PC-3 (cell line): ENCODE measurements around the gene POLD2.

Source experiments
- EZH2 ChIP-seq: fragments of 300-600 bp; sonication (generic); IDR thresholded peaks from one replicate; pipeline ENCODE4 v1.6.1; 2017; ENCODE audit warnings: antibody characterized with exemption, mild to moderate bottlenecking, low read length; ENCODE audit not compliant: unreplicated experiment
- TF ChIP-seq, protein P1 (sequence below): fragments of 300-600 bp; sonication (generic); conservative IDR thresholded peaks from 2 replicates; pipeline ENCODE4 v1.5.1; 2017; ENCODE audit warnings: antibody characterized with exemption, low read depth, mild to moderate bottlenecking, low read length

DNA sequence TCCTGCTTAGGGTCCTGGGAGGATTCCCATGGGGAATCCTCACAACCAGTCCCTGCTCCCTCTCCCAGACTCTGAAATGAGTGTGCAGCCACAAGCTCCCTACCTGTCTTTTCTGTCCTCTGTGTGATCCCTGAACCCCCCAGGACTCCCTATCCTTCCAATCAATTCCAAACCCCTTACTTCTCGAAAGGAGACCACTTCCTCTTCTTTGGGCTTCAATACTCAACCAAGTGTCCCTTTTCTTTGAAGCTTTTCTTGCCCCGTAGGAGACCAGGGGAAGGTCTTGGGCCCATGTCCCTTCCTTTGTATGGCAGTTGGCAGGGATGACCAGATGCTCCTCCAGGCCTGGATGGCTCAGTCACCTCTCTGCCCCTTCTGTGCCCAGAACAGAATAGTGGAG is 17.5 kb downstream of the POLD2 start:
- TF ChIP-seq EZH2: no peak
- TF ChIP-seq, protein P1, sequence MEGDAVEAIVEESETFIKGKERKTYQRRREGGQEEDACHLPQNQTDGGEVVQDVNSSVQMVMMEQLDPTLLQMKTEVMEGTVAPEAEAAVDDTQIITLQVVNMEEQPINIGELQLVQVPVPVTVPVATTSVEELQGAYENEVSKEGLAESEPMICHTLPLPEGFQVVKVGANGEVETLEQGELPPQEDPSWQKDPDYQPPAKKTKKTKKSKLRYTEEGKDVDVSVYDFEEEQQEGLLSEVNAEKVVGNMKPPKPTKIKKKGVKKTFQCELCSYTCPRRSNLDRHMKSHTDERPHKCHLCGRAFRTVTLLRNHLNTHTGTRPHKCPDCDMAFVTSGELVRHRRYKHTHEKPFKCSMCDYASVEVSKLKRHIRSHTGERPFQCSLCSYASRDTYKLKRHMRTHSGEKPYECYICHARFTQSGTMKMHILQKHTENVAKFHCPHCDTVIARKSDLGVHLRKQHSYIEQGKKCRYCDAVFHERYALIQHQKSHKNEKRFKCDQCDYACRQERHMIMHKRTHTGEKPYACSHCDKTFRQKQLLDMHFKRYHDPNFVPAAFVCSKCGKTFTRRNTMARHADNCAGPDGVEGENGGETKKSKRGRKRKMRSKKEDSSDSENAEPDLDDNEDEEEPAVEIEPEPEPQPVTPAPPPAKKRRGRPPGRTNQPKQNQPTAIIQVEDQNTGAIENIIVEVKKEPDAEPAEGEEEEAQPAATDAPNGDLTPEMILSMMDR: no peak
